BLaER1 treated with 17β-estradiol and CSF1 and Interleukin-3, amounts not matched to agents 10 nM and 100 nM (cell line): ENCODE data around the gene ADIRF.

Source experiments
- H3K27ac ChIP-seq, 11 experiments: shearing (Covaris generic); formaldehyde crosslinking; 2 replicates each; pipeline ENCODE4 v1.8.1; 2022
- H3K27me3 ChIP-seq, 11 experiments: shearing (Covaris generic); formaldehyde crosslinking; 2 replicates each; pipeline ENCODE4 v1.8.1; 2022
- H3K36me3 ChIP-seq, 11 experiments: shearing (Covaris generic); formaldehyde crosslinking; 2 replicates each; pipeline ENCODE4 v1.8.1; 2022
- H3K4me1 ChIP-seq, 10 experiments: shearing (Covaris generic); formaldehyde crosslinking; 2 replicates each; pipeline ENCODE4 v1.8.1; 2022
- H3K4me2 ChIP-seq, 11 experiments: shearing (Covaris generic); formaldehyde crosslinking; 2 replicates each; pipeline ENCODE4 v1.8.1; 2022
- H3K4me3 ChIP-seq, 10 experiments: shearing (Covaris generic); formaldehyde crosslinking; 2 replicates each; pipeline ENCODE4 v1.8.1; 2022
- H3K9ac ChIP-seq, 11 experiments: shearing (Covaris generic); formaldehyde crosslinking; 2 replicates each; pipeline ENCODE4 v1.8.1; 2022
- H3K9me3 ChIP-seq, 11 experiments: shearing (Covaris generic); formaldehyde crosslinking; replicated peaks in 1 of 11; 2 replicates each; pipeline ENCODE4 v1.8.1; 2022
- H4K20me1 ChIP-seq, 11 experiments: shearing (Covaris generic); formaldehyde crosslinking; 2 replicates each; pipeline ENCODE4 v1.8.1; 2022
- Cebpa-rat ChIP-seq, 11 experiments: shearing (Covaris generic); IDR thresholded peaks; 2 replicates each; pipeline ENCODE4 v1.8.1; 2022

Gene ADIRF

GRCh38 chr10:86958116-86958900 lies 10.0 kb upstream of the ADIRF start, which contains the start of gene SNCG:
TSS of gene SNCG (plus strand) at chr10:86958599. CDS start at chr10:86958698, 99 bp downstream.
- peak within 1 kb of the TSS in 8 of 11 experiments; percentile 8 to 71 (median 48); a peak in 13 of 22 replicates for H3K27ac ChIP-seq
- H3K4me1 ChIP-seq = peaks cover 15 to 70% (median 34%) of the 10 kb centered on the region in 10 experiments
- TF ChIP-seq Cebpa-rat (IDR thresholded peaks at IDR 0.05) = no peak
- H3K9ac ChIP-seq = peak within 1 kb of the TSS in 5 of 11 experiments; percentile 21 to 43 (median 40); a peak in 4 of 22 replicates
- no peaks in the 10 kb centered on the region for H3K36me3 ChIP-seq
- peaks cover 4 to 12% (median 9%) of the 10 kb centered on the region in 11 experiments; a peak in 21 of 22 replicates for H3K9me3 ChIP-seq
- no peaks in the 10 kb centered on the region for H3K27me3 ChIP-seq
- no peaks in the 10 kb centered on the region for H4K20me1 ChIP-seq
- peak within 1 kb of the TSS; percentile 58 to 87 (median 74) for H3K4me2 ChIP-seq
- H3K4me3 ChIP-seq = peak within 1 kb of the TSS in 1 of 10 experiments; percentile 6; a peak in 1 of 20 replicates

GRCh38 chr10:86958901-86959736 lies 9.2 kb upstream of the ADIRF start:
- Histone ChIP-seq H3K4me3 (no peak overlapping the region), H3K27ac (peak overlapping the region in 4 of 11 experiments; percentile 6 to 64 (median 16); a peak in 7 of 22 replicates), H3K9ac (peak overlapping the region in 3 of 11 experiments; percentile 21 to 43 (median 42); a peak in 3 of 22 replicates), H4K20me1 (no peaks in the 10 kb centered on the region), H3K9me3 (peaks cover 0 to 4% (median under 1%) of the 10 kb centered on the region in 11 experiments; a peak in 11 of 22 replicates), H3K27me3 (no peaks in the 10 kb centered on the region), H3K4me2 (peak overlapping the region in 6 of 11 experiments; percentile 6 to 87 (median 66); a peak in 10 of 22 replicates), H3K4me1 (peaks cover 18 to 78% (median 41%) of the 10 kb centered on the region in 10 experiments), H3K36me3 (no peaks in the 10 kb centered on the region)
- no peak for TF ChIP-seq Cebpa-rat (IDR thresholded peaks at IDR 0.05)

DNA sequence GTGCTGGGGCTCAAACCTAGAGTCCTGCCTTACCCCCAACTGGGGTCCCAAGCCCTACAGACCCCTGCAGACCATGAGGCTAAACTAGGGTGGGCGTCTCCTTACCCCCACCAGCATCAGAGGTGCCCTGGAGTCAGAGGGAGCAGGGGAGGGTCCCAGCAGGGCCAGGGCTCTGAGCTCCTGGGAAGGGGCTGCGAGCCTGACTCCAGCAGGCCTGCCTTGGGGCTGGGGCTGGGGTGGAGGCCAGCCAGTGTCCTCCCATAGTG lies 8.6 kb upstream of the ADIRF start:
- Histone ChIP-seq H3K4me3 (no peak overlapping the region), H3K9ac (peak overlapping the region in 3 of 11 experiments; percentile 21 to 43 (median 42); a peak in 3 of 22 replicates), H3K9me3 (no peaks in the 10 kb centered on the region), H3K4me2 (peak overlapping the region in 5 of 11 experiments; percentile 50 to 87 (median 81); a peak in 8 of 22 replicates), H4K20me1 (no peaks in the 10 kb centered on the region), H3K27me3 (no peaks in the 10 kb centered on the region), H3K36me3 (no peaks in the 10 kb centered on the region), H3K27ac (peak overlapping the region in 2 of 11 experiments; percentile 18 to 64; a peak in 5 of 22 replicates), H3K4me1 (peaks cover 23 to 81% (median 46%) of the 10 kb centered on the region in 10 experiments)
- no peak for TF ChIP-seq Cebpa-rat (IDR thresholded peaks at IDR 0.05)

GRCh38 chr10:86960003-86960862 lies 8.0 kb upstream of the ADIRF start:
- no peaks in the 10 kb centered on the region for H3K9me3 ChIP-seq
- H3K27ac ChIP-seq = peak overlapping the region in 2 of 11 experiments; percentile 18 to 64; a peak in 4 of 22 replicates
- no peaks in the 10 kb centered on the region for H3K27me3 ChIP-seq
- peak overlapping the region in 4 of 11 experiments; percentile 50 to 87 (median 82); a peak in 8 of 22 replicates for H3K4me2 ChIP-seq
- no peaks in the 10 kb centered on the region for H3K36me3 ChIP-seq
- 0 out of 22 replicates have a peak overlapping the region, but pooled peaks of 1 of the 11 experiments have one; percentile 42 for H3K9ac ChIP-seq
- H4K20me1 ChIP-seq = no peaks in the 10 kb centered on the region
- TF ChIP-seq Cebpa-rat (IDR thresholded peaks at IDR 0.05) = no peak
- H3K4me1 ChIP-seq = peaks cover 25 to 81% (median 47%) of the 10 kb centered on the region in 10 experiments
- no peak overlapping the region for H3K4me3 ChIP-seq

DNA sequence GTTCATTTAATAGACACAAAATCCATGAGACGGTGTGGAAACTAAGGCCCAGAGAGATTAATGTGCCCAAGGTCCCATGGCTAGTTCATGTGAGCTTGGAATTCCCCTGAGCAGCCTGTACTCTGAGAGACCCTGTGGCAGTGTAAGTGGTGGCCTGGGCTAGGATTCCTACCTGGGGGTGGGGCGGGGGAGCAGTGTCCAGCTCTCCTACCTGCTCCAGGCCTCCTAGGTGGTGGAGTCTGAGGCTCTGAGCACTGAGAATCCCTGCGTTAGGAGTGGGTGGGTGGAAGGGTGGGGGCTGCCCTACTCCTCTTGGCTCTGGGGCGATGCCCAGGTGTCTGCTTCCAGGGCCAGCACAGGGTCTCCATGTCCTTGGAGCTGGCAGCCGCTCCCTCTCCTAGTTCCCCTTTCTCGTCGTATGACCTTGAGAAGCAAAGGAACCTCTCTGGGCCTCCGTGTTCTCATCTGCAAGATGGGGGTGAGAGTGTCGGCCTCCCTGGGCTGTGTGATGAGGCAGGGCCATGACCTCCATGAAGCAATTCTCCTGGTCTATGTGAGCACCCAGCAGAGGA lies 7.3 kb upstream of the ADIRF start:
- Histone ChIP-seq H3K27ac (no peak overlapping the region), H3K4me2 (peak overlapping the region in 3 of 11 experiments; percentile 81 to 87 (median 84); a peak in 6 of 22 replicates), H3K4me3 (no peak overlapping the region), H4K20me1 (no peaks in the 10 kb centered on the region), H3K4me1 (peaks cover 26 to 87% (median 45%) of the 10 kb centered on the region in 10 experiments), H3K9ac (no peak overlapping the region), H3K36me3 (no peaks in the 10 kb centered on the region), H3K27me3 (no peaks in the 10 kb centered on the region), H3K9me3 (no peaks in the 10 kb centered on the region)
- no peak for TF ChIP-seq Cebpa-rat (IDR thresholded peaks at IDR 0.05)

- Histone ChIP-seq H3K9ac (no peak overlapping the region), H3K4me3 (no peak overlapping the region), H3K27ac (peak overlapping the region in 1 of 11 experiments; percentile 0; a peak in 1 of 22 replicates), H3K9me3 (no peaks in the 10 kb centered on the region), H3K4me2 (peak overlapping the region in 3 of 11 experiments; percentile 81 to 87 (median 84); a peak in 4 of 22 replicates), H4K20me1 (no peaks in the 10 kb centered on the region), H3K4me1 (peaks cover 32 to 90% (median 51%) of the 10 kb centered on the region in 10 experiments), H3K27me3 (no peaks in the 10 kb centered on the region), H3K36me3 (no peaks in the 10 kb centered on the region)
- no peak for TF ChIP-seq Cebpa-rat (IDR thresholded peaks at IDR 0.05)
These were observed 6.7 kb upstream of the ADIRF start for GRCh38 chr10:86961481-86962091.

DNA sequence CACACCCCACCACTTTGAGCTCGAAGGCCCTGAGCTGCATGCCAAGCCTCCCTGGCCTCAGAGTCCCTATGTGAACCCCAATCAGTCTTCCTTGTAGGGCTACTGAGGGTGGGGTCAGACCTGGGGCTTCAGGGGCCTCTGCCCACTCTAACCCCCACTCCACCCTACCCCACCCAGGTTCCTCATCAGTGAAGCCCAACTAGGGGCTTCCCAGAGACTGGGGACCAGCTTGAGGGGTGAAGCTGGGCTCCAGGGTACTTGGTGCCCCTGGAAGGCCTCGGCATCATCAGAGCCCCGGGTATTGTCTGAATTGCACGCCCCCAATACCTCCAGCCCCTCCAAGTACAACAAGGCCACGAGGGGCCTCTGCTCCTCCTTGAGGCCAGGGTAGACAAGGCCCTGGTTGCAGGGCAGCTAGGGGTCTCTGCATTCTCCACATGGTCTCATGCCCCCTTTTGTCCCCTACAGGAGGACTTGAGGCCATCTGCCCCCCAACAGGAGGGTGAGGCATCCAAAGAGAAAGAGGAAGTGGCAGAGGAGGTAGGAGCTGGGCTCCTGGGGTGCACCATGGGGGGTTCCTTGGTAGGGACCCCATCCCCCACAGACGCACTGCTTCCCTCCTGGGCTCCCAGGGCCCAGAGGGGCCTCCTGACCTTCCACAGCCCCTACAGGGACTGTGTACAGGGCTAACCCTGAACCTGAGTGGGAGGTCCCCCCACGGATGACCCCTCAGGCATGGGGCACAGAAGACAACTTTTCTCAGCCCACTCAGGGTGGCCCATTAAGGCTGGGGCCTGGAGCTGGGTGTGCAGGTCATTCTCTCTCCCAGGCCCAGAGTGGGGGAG lies 5.9 kb upstream of the ADIRF start:
- peaks cover 31 to 92% (median 50%) of the 10 kb centered on the region in 10 experiments for H3K4me1 ChIP-seq
- H3K4me3 ChIP-seq = no peak overlapping the region
- H3K27ac ChIP-seq = peak overlapping the region in 1 of 11 experiments; percentile 0; a peak in 2 of 22 replicates
- H4K20me1 ChIP-seq = no peaks in the 10 kb centered on the region
- H3K36me3 ChIP-seq = no peaks in the 10 kb centered on the region
- peak overlapping the region in 1 of 11 experiments; percentile 1; a peak in 1 of 22 replicates for H3K9ac ChIP-seq
- no peak for TF ChIP-seq Cebpa-rat (IDR thresholded peaks at IDR 0.05)
- peaks cover 0 to 3% (median 1%) of the 10 kb centered on the region in 11 experiments; a peak in 7 of 22 replicates for H3K27me3 ChIP-seq
- no peaks in the 10 kb centered on the region for H3K9me3 ChIP-seq
- H3K4me2 ChIP-seq = peak overlapping the region in 6 of 11 experiments; percentile 6 to 84 (median 56); a peak in 8 of 22 replicates
